HepG2 (cell line): ENCODE data around the gene MPHOSPH8. TPM values are rescaled to one million over a fixed set of nuclear protein-coding genes. Genes with fewer than 3 reads are reported as not detected.

ENCODE experiments used
- ARID3A ChIP-seq: IDR thresholded peaks from 2 replicates; pipeline ENCODE4 v1.6.1; 2012; ENCODE audit warnings: low read depth, low read length, improper control_type of control experiment
- CBX1 ChIP-seq: IDR thresholded peaks from one replicate; pipeline ENCODE4 v1.6.1; 2016; ENCODE audit warnings: antibody characterized with exemption, low read depth
- ETV5 ChIP-seq: IDR thresholded peaks from 2 replicates; pipeline ENCODE4 v1.6.1; 2018; ENCODE audit warnings: missing biosample characterization, missing genetic modification reagents, inconsistent platforms, borderline replicate concordance
- FOSL2 ChIP-seq: sonication (generic); formaldehyde crosslinking; IDR thresholded peaks from 2 replicates; pipeline ENCODE4 v1.4.0; 2020; ENCODE audit warnings: missing genetic modification reagents
- FOXA1 ChIP-seq, 2 experiments: fragments of 450-650 bp in 1 of 2; sonication (generic) in 1 of 2; formaldehyde crosslinking in 1 of 2; IDR thresholded peaks; 2 replicates each; pipeline versions ENCODE4 v1.4.0 to v1.6.1; 2016 to 2020; ENCODE audit warnings: missing genetic modification reagents in 1 of 2
- GABPB1 ChIP-seq: IDR thresholded peaks from 2 replicates; pipeline ENCODE4 v1.6.1; 2016; ENCODE audit warnings: mild to moderate bottlenecking, missing genetic modification reagents, moderate library complexity, missing compliant biosample characterization
- GTF3A ChIP-seq: sonication (generic); formaldehyde crosslinking; conservative IDR thresholded peaks from 2 replicates; pipeline ENCODE4 v1.4.0; 2020; ENCODE audit warnings: mild to moderate bottlenecking, missing genetic modification reagents
- HDAC2 ChIP-seq: sonication (generic); formaldehyde crosslinking; IDR thresholded peaks from 2 replicates; pipeline ENCODE4 v1.4.0; 2020; ENCODE audit warnings: missing genetic modification reagents
- HMG20B ChIP-seq: conservative IDR thresholded peaks from 2 replicates; pipeline ENCODE4 v1.6.1; 2016; ENCODE audit warnings: missing genetic modification reagents, missing compliant biosample characterization
- HNF4A ChIP-seq: sonication (generic); formaldehyde crosslinking; IDR thresholded peaks from 2 replicates; pipeline ENCODE4 v1.4.0; 2020; ENCODE audit warnings: missing genetic modification reagents
- HNF4G ChIP-seq, 2 experiments: sonication (generic) in 1 of 2; formaldehyde crosslinking in 1 of 2; IDR thresholded peaks; 2 replicates each; pipeline versions ENCODE4 v1.4.0 to v1.6.1; 2011 to 2020; ENCODE audit warnings: borderline replicate concordance in 2 of 2, low read depth in 2 of 2, mild to moderate bottlenecking in 2 of 2, low read length in 1 of 2, missing genetic modification reagents in 1 of 2, moderate library complexity in 1 of 2
- MAFF ChIP-seq: IDR thresholded peaks from 2 replicates; pipeline ENCODE4 v1.6.1; 2011; ENCODE audit warnings: low read depth, low read length, improper control_type of control experiment
- MIXL1 ChIP-seq: IDR thresholded peaks from 2 replicates; pipeline ENCODE4 v1.6.1; 2016
- MNT ChIP-seq: fragments of 450-650 bp; IDR thresholded peaks from 2 replicates; pipeline ENCODE4 v1.6.1; 2016
- NRL ChIP-seq: sonication (generic); formaldehyde crosslinking; IDR thresholded peaks from 2 replicates; pipeline ENCODE4 v1.5.0; 2020; ENCODE audit warnings: missing genetic modification reagents, mild to moderate bottlenecking, moderate library complexity, borderline replicate concordance
- ZBTB39 ChIP-seq: sonication (generic); formaldehyde crosslinking; IDR thresholded peaks from 2 replicates; pipeline ENCODE4 v1.5.0; 2020; ENCODE audit warnings: missing genetic modification reagents
- ZMYM3 ChIP-seq: sonication (generic); formaldehyde crosslinking; IDR thresholded peaks from 2 replicates; pipeline ENCODE4 v1.5.1; 2020; ENCODE audit warnings: mild to moderate bottlenecking, missing genetic modification reagents
- ZMYM4 ChIP-seq: sonication (generic); formaldehyde crosslinking; IDR thresholded peaks from 2 replicates; pipeline ENCODE4 v1.8.1; 2023; ENCODE audit warnings: mild to moderate bottlenecking, missing genetic modification reagents
- ZNF512 ChIP-seq: sonication (generic); formaldehyde crosslinking; IDR thresholded peaks from 2 replicates; pipeline ENCODE4 v1.4.0; 2020; ENCODE audit warnings: mild to moderate bottlenecking, missing genetic modification reagents
- ZNF614 ChIP-seq: IDR thresholded peaks from 2 replicates; pipeline ENCODE4 v1.6.1; 2018; ENCODE audit warnings: missing biosample characterization, missing genetic modification reagents, inconsistent platforms, borderline replicate concordance
- ZNF773 ChIP-seq: sonication (generic); formaldehyde crosslinking; IDR thresholded peaks from 2 replicates; pipeline ENCODE4 v1.4.0; 2020; ENCODE audit warnings: missing genetic modification reagents, borderline replicate concordance
- polyA plus RNA-seq, 8 experiments: library from polyadenylated mRNA; depleted of rRNA in 3 of 8; stranded (reverse) in 7 of 8; unstranded in 1 of 8; fragments of >200 nt; fragmentation: Illumina TruSeq in 4 of 8; extraction: Trizol in 4 of 8; gene quantifications; 2 replicates each; pipeline versions ENCODE4 v1.2.1 to v1.2.3, GENCODE V29; 2011 to 2016; ENCODE audit warnings: low read depth in 4 of 8, missing spikeins in 1 of 8, mixed read lengths in 1 of 8; ENCODE audit not compliant: insufficient read depth in 1 of 8
- total RNA-seq, 5 experiments: library from RNA; depleted of rRNA; stranded (reverse); fragments of >200 nt; fragmentation: Illumina TruSeq; extraction: Trizol; gene quantifications; 2 replicates each; pipeline ENCODE4 v1.2.3, GENCODE V29; 2016; ENCODE audit warnings: low read depth in 1 of 5
- TF ChIP-seq, protein P1 (sequence below): fragments of 450-650 bp; IDR thresholded peaks from 2 replicates; pipeline ENCODE4 v1.6.1; 2017

MPHOSPH8 gene
- total and polyA plus RNA-seq, 2 of the 13 experiments (the other 11 are each of a cell fraction or from before 2014, with no cell fraction given), result 17.3 to 20.9 TPM

- TF ChIP-seq HNF4G (IDR thresholded peaks at IDR 0.05; ENCODE audit: borderline replicate concordance, low read depth, low read length) (peak; percentile 70), HNF4G (CRISPR knock-in tag; IDR thresholded peaks at IDR 0.05; ENCODE audit: borderline replicate concordance, low read depth) (no peak), ZMYM3 (0 out of 2 replicates have a peak, but pooled peaks have one; percentile 17), ZMYM4 (CRISPR knock-in tag) (peak; percentile 79), CBX1 (peak; percentile 28), MAFF (0 out of 2 replicates have a peak, but pooled peaks have one; percentile 24), HMG20B (CRISPR knock-in tag) (peak; percentile 52; the same call in 1 of the 2 replicates), ZNF773 (no peak), GABPB1 (CRISPR knock-in tag) (no peak), ZBTB39 (CRISPR knock-in tag) (0 out of 2 replicates have a peak, but pooled peaks have one; percentile 56), MIXL1 (CRISPR knock-in tag) (peak; percentile 65; the same call in 1 of the 2 replicates), ZNF614 (CRISPR knock-in tag) (0 out of 2 replicates have a peak, but pooled peaks have one; percentile 25), HDAC2 (CRISPR knock-in tag) (peak; percentile 52; the same call in 1 of the 2 replicates), ETV5 (CRISPR knock-in tag) (no peak), NRL (CRISPR knock-in tag) (no peak), GTF3A (CRISPR knock-in tag) (no peak), MNT (no peak), ARID3A (peak; percentile 57; the same call in 1 of the 2 replicates), HNF4A (peak; percentile 87), FOSL2 (peak; percentile 28; the same call in 1 of the 2 replicates), ZNF512 (no peak), FOXA1 (IDR thresholded peaks at IDR 0.05) (no peak), FOXA1 (CRISPR knock-in tag; IDR thresholded peaks at IDR 0.05) (peak; percentile 88)
- TF ChIP-seq, protein P1, sequence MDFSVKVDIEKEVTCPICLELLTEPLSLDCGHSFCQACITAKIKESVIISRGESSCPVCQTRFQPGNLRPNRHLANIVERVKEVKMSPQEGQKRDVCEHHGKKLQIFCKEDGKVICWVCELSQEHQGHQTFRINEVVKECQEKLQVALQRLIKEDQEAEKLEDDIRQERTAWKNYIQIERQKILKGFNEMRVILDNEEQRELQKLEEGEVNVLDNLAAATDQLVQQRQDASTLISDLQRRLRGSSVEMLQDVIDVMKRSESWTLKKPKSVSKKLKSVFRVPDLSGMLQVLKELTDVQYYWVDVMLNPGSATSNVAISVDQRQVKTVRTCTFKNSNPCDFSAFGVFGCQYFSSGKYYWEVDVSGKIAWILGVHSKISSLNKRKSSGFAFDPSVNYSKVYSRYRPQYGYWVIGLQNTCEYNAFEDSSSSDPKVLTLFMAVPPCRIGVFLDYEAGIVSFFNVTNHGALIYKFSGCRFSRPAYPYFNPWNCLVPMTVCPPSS, result no peak
Observed at GRCh38 chr13:19604306-19604705, 29.2 kb upstream of the MPHOSPH8 start (continued).
